ENCODE measurements around the gene PIR. TPM values are rescaled to one million over a fixed set of nuclear protein-coding genes. Genes with fewer than 3 reads are reported as not detected.

PIR gene
- total and polyA plus RNA-seq, 2 donors (not counting 3 experiments of a cell fraction or from before 2014, with no cell fraction given): 89.0 to 108 TPM

GRCh38 chrX:15359701-15360100 lies 133.4 kb downstream of the PIR start:
- no peak overlapping the region for H3K9ac ChIP-seq (replicated peaks; ENCODE audit: extremely low read depth, insufficient read depth, low read length)
- intact Hi-C loops (cut with micrococcal nuclease) (no loop called here), dilution Hi-C loops (cut with MboI; ENCODE audit: extremely low pct_ligation_motif_present, low sequenced_read_pairs) (no loop called here)
- CTCF ChIA-PET: no interaction called here
- no peak overlapping the region for H3K4me3 ChIP-seq (replicated peaks in 1 of 3; ENCODE audit: insufficient read depth in 1 of 3, low read depth in 1 of 3, low read length in 3 of 3)
- no peaks in the 10 kb centered on the region for H4K20me1 ChIP-seq (replicated peaks; ENCODE audit: control insufficient read depth, extremely low read depth, insufficient read depth, low read length)
- FAIRE-seq (no peak), DNase-seq (ENCODE audit: low read depth, low spot score) (no peak)
- H3K9me3 ChIP-seq (replicated peaks; ENCODE audit: control insufficient read depth, insufficient read depth, low read length): no peaks in the 10 kb centered on the region
- no peak overlapping the region for H3K4me2 ChIP-seq (ENCODE audit: insufficient read depth, low read length)
- no peak overlapping the region for H3K27ac ChIP-seq (ENCODE audit: insufficient read depth, low read depth, low read length)
- H2AFZ ChIP-seq (ENCODE audit: low read depth, low read length): no peak overlapping the region
- no peaks in the 10 kb centered on the region for H3K4me1 ChIP-seq (ENCODE audit: control insufficient read depth, extremely low read depth, insufficient read depth, low read length)
- H3K79me2 ChIP-seq (ENCODE audit: control insufficient read depth, insufficient read depth, low read length): no peaks in the 10 kb centered on the region
- POLR2A ChIA-PET: no interaction called here
- H3K9me1 ChIP-seq (replicated peaks; ENCODE audit: control insufficient read depth, extremely low read depth, insufficient read depth, low read length): no peaks in the 10 kb centered on the region
- no TSS peak for BruUV-seq (replicated peaks)
- no peaks in the 10 kb centered on the region for H3K36me3 ChIP-seq (ENCODE audit: control insufficient read depth in 2 of 2, extremely low read depth in 1 of 2, insufficient read depth in 2 of 2, low read length in 2 of 2)
- TF ChIP-seq MAX (IDR thresholded peaks at IDR 0.05; ENCODE audit: insufficient read depth, insufficient read length): no peak
- no peak for TF ChIP-seq EZH2 (IDR thresholded peaks at IDR 0.05; ENCODE audit: borderline replicate concordance, low read depth, low read length, severe bottlenecking)
- TF ChIP-seq MYC (IDR thresholded peaks at IDR 0.05; ENCODE audit: low read depth, low read length): no peak
- TF ChIP-seq POLR2AphosphoS5 (IDR thresholded peaks at IDR 0.05; ENCODE audit: insufficient read depth, low read depth, low read length): no peak
- TF ChIP-seq CTCF (IDR thresholded peaks at IDR 0.05; ENCODE audit: extremely low read depth in 1 of 2, insufficient read depth in 1 of 2, low read depth in 1 of 2, low read length in 2 of 2): no peak
- TF ChIP-seq JUN (IDR thresholded peaks at IDR 0.05; ENCODE audit: borderline replicate concordance, insufficient read depth, insufficient read length, low read depth): no peak
- H3K27me3 ChIP-seq (ENCODE audit: control insufficient read depth in 2 of 2, insufficient read depth in 2 of 2, low read length in 2 of 2): no peaks in the 10 kb centered on the region

GRCh38 chrX:15358533-15358932 lies 134.6 kb downstream of the PIR start:
- intact Hi-C loops (cut with micrococcal nuclease) (no loop called here), dilution Hi-C loops (cut with MboI; ENCODE audit: extremely low pct_ligation_motif_present, low sequenced_read_pairs) (no loop called here)
- Histone ChIP-seq H3K27ac (ENCODE audit: insufficient read depth, low read depth, low read length) (no peak overlapping the region), H3K9me1 (replicated peaks; ENCODE audit: control insufficient read depth, extremely low read depth, insufficient read depth, low read length) (no peaks in the 10 kb centered on the region), H3K4me3 (replicated peaks in 1 of 3; ENCODE audit: insufficient read depth in 1 of 3, low read depth in 1 of 3, low read length in 3 of 3) (no peak overlapping the region), H3K79me2 (ENCODE audit: control insufficient read depth, insufficient read depth, low read length) (no peaks in the 10 kb centered on the region), H2AFZ (ENCODE audit: low read depth, low read length) (no peak overlapping the region), H4K20me1 (replicated peaks; ENCODE audit: control insufficient read depth, extremely low read depth, insufficient read depth, low read length) (no peaks in the 10 kb centered on the region), H3K9me3 (replicated peaks; ENCODE audit: control insufficient read depth, insufficient read depth, low read length) (no peaks in the 10 kb centered on the region), H3K4me1 (ENCODE audit: control insufficient read depth, extremely low read depth, insufficient read depth, low read length) (no peaks in the 10 kb centered on the region), H3K27me3 (ENCODE audit: control insufficient read depth in 2 of 2, insufficient read depth in 2 of 2, low read length in 2 of 2) (no peaks in the 10 kb centered on the region), H3K9ac (replicated peaks; ENCODE audit: extremely low read depth, insufficient read depth, low read length) (no peak overlapping the region), H3K4me2 (ENCODE audit: insufficient read depth, low read length) (no peak overlapping the region), H3K36me3 (ENCODE audit: control insufficient read depth in 2 of 2, extremely low read depth in 1 of 2, insufficient read depth in 2 of 2, low read length in 2 of 2) (no peaks in the 10 kb centered on the region)
- no peak for DNase-seq (ENCODE audit: low read depth, low spot score)
- ChIA-PET POLR2A (no interaction called here), CTCF (no interaction called here)
- BruUV-seq (replicated peaks): no TSS peak
- TF ChIP-seq FOS (IDR thresholded peaks at IDR 0.05; ENCODE audit: borderline replicate concordance, insufficient read depth, low read length): no peak
- no peak for TF ChIP-seq MAX (IDR thresholded peaks at IDR 0.05; ENCODE audit: insufficient read depth, insufficient read length)
- no peak for TF ChIP-seq JUN (IDR thresholded peaks at IDR 0.05; ENCODE audit: borderline replicate concordance, insufficient read depth, insufficient read length, low read depth)
- no peak for TF ChIP-seq EZH2 (IDR thresholded peaks at IDR 0.05; ENCODE audit: borderline replicate concordance, low read depth, low read length, severe bottlenecking)
- TF ChIP-seq GATA2 (IDR thresholded peaks at IDR 0.05; ENCODE audit: insufficient read depth, insufficient read length, low read depth, low read length): no peak
- TF ChIP-seq POLR2A (IDR thresholded peaks at IDR 0.05; ENCODE audit: low read depth, low read length): no peak
- no peak for TF ChIP-seq POLR2AphosphoS5 (IDR thresholded peaks at IDR 0.05; ENCODE audit: insufficient read depth, low read depth, low read length)
- no peak for TF ChIP-seq CTCF (IDR thresholded peaks at IDR 0.05; ENCODE audit: extremely low read depth in 1 of 2, insufficient read depth in 1 of 2, low read depth in 1 of 2, low read length in 2 of 2)
- TF ChIP-seq MYC (IDR thresholded peaks at IDR 0.05; ENCODE audit: low read depth, low read length): no peak
- no peak for FAIRE-seq
